ENCODE results near the gene NDUFAF2.

DNA sequence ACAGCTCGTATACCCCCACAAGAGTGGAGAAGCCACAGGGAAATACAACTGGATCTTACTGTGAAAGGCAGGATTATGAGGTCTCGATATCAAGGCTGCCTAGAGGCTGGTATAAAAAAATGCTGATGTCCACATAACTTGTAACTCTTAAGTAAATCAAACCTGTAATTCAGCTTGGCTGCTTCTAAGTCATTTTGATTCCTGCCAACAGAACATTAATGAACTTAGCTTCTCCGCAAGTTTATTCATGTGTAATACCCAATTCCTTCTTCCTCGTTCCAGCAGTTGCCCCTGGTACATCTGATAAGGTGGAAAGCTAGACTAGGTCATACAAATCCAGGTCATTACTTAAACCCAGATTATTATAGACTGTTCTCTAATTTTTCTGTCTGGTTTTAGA, 233.7 kb downstream of the NDUFAF2 start:
- TF ChIP-seq CTCF (IDR thresholded peaks at IDR 0.05) (no peak), POLR2A (IDR thresholded peaks at IDR 0.05) (no peak)

Measured in Peyer's patch (tissue), 4 donors.